ENCODE data around the gene LATS2.

Gene LATS2

GRCh38 chr13:21020581-21020980, 40.8 kb downstream of the LATS2 start:
- TF ChIP-seq CTCF (conservative IDR thresholded peaks at IDR 0.05; ENCODE audit: low read depth, low read length), result no peak
- no peak for DNase-seq (ENCODE audit: low read depth)
- H3K4me3 ChIP-seq (ENCODE audit: low read depth, low read length), result no peak overlapping the region

- DNase-seq (ENCODE audit: low read depth), result no peak
- no peak for TF ChIP-seq CTCF (conservative IDR thresholded peaks at IDR 0.05; ENCODE audit: low read depth, low read length)
- H3K4me3 ChIP-seq (ENCODE audit: low read depth, low read length), result no peak overlapping the region
Observed at GRCh38 chr13:21020176-21020575, 41.2 kb downstream of the LATS2 start.

- H3K4me3 ChIP-seq (ENCODE audit: low read depth, low read length), result no peak overlapping the region
- no peak for TF ChIP-seq CTCF (conservative IDR thresholded peaks at IDR 0.05; ENCODE audit: low read depth, low read length)
- DNase-seq (ENCODE audit: low read depth), result no peak
Observed at GRCh38 chr13:21018220-21018619, 43.2 kb downstream of the LATS2 start.

DNA sequence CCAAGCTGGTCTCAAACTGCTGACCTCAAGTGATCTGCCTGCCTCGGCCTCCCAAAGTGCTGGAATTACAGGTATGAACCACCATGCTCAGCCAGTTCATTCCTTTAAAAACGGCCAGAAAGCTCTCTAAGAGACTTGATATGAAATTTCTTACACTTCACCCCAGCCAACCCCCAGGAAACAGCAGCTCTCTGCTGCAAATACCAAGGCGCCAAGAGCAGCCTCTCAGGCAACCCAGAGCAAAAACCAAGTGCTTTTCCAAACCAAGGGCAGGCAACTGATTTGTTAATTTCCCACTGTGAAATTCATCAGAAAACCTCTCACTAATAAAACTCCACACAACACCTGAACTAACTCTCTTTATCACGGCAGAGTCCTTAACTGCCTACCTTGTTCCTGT, 44.9 kb downstream of the LATS2 start:
- no peak for TF ChIP-seq CTCF (conservative IDR thresholded peaks at IDR 0.05; ENCODE audit: low read depth, low read length)
- DNase-seq (ENCODE audit: low read depth), result peak; percentile 54
- H3K4me3 ChIP-seq (ENCODE audit: low read depth, low read length), result no peak overlapping the region

- no peak for DNase-seq (ENCODE audit: low read depth)
- TF ChIP-seq CTCF (conservative IDR thresholded peaks at IDR 0.05; ENCODE audit: low read depth, low read length), result no peak
- H3K4me3 ChIP-seq (ENCODE audit: low read depth, low read length), result no peak overlapping the region
Observed at GRCh38 chr13:21015284-21015683, 46.1 kb downstream of the LATS2 start.

GRCh38 chr13:21014502-21015170, 46.8 kb downstream of the LATS2 start:
- no peak overlapping the region for H3K4me3 ChIP-seq (ENCODE audit: low read depth, low read length)
- DNase-seq (ENCODE audit: low read depth), result peak; percentile 90
- no peak for TF ChIP-seq CTCF (conservative IDR thresholded peaks at IDR 0.05; ENCODE audit: low read depth, low read length)

DNA sequence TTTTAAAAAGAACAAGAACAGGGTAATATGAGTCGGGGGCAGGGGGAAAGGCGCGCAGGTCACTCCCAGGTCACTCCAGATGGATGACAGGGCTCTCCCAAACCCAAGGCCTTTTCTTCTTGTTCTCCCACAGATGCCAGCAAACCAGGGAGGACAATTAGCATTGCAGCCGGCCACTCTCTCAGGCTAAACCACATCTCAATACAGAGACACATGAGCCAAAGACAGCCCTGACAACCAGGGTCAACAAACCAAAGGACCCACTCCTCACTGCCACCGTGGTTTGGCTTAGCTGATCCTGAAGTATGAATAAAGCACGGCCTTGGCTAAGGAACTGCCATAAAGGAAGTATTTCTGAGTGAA, 47.3 kb downstream of the LATS2 start:
- no peak overlapping the region for H3K4me3 ChIP-seq (ENCODE audit: low read depth, low read length)
- no peak for DNase-seq (ENCODE audit: low read depth)
- TF ChIP-seq CTCF (conservative IDR thresholded peaks at IDR 0.05; ENCODE audit: low read depth, low read length), result no peak
